Measurements from ENCODE around the gene ADAMTS12. TPM values are rescaled to one million over a fixed set of nuclear protein-coding genes. Genes with fewer than 3 reads are reported as not detected.

Gene ADAMTS12
- total RNA-seq, 6 experiments from 2014 or later, result 42.2 to 49.7 (median 47.2) TPM

- Mint-ChIP-seq H3K9me3 (no peaks in the 10 kb centered on the region), H3K4me1 (ENCODE audit: low read depth) (peaks cover 73% of the 10 kb centered on the region), H3K36me3 (ENCODE audit: low read depth) (peaks cover 16% of the 10 kb centered on the region), H3K27ac (no peak overlapping the region; the same call in 1 of the 2 replicates), H3K4me3 (peak overlapping the region; percentile 55; the same call in 1 of the 2 replicates), H3K27me3 (ENCODE audit: insufficient read depth) (no peaks in the 10 kb centered on the region; the same call in 1 of the 2 replicates)
- TF ChIP-seq CTCF (IDR thresholded peaks at IDR 0.05), result no peak
- DNase-seq, result peak; percentile 60
Observed at GRCh38 chr5:33772380-33772897, 119.4 kb downstream of the ADAMTS12 start.

DNA sequence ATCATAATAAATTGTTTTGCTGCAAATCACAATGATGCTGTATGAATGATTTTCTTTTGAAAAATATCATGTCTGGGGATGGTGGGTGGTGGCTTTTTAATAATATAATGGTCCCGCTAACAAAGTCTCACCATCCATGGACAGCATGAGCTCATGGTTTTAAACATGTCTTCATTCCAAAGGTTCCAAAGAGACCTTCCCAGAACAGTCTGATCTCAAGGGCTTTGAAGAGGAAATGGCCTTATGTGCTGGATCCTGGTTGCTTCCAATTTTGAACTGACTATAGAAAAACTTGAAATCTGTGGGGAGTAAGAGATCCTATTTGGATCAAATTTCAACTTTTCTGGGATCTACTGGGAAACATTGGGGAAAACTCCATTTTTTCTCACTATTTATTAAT lies 121.8 kb downstream of the ADAMTS12 start:
- Mint-ChIP-seq H3K9me3 (no peaks in the 10 kb centered on the region), H3K4me1 (ENCODE audit: low read depth) (peaks cover 52% of the 10 kb centered on the region), H3K4me3 (no peak overlapping the region), H3K27me3 (ENCODE audit: insufficient read depth) (no peaks in the 10 kb centered on the region; the same call in 1 of the 2 replicates), H3K27ac (no peak overlapping the region), H3K36me3 (ENCODE audit: low read depth) (no peaks in the 10 kb centered on the region; the same call in 1 of the 2 replicates)
- no peak for TF ChIP-seq CTCF (IDR thresholded peaks at IDR 0.05)
- no peak for DNase-seq

GRCh38 chr5:33769196-33769595 lies 122.6 kb downstream of the ADAMTS12 start:
- Mint-ChIP-seq H3K4me1 (ENCODE audit: low read depth) (peaks cover 44% of the 10 kb centered on the region), H3K36me3 (ENCODE audit: low read depth) (no peaks in the 10 kb centered on the region; the same call in 1 of the 2 replicates), H3K27me3 (ENCODE audit: insufficient read depth) (no peaks in the 10 kb centered on the region; the same call in 1 of the 2 replicates), H3K27ac (no peak overlapping the region), H3K9me3 (no peaks in the 10 kb centered on the region), H3K4me3 (no peak overlapping the region)
- DNase-seq, result no peak
- TF ChIP-seq CTCF (IDR thresholded peaks at IDR 0.05), result no peak

DNA sequence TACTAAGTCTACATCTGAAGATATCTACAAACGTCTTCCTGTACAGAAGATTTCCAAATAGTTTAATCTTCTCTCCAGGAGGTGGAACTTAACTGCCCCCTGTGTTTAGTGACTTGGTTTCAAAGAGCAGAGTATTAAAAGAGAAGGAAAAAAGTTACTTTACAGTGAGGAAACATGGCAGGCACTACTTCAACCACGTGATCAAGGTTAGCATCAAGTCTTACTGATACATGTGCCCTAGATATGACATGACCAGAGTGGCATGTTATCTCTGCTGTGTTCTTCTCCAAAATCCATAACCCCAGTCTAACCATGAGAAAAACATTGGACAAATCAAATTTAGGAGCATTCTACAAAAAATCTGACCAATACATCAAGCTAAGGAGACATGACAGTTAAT lies 125.8 kb downstream of the ADAMTS12 start:
- Mint-ChIP-seq H3K27me3 (ENCODE audit: insufficient read depth) (no peaks in the 10 kb centered on the region), H3K27ac (no peak overlapping the region), H3K36me3 (ENCODE audit: low read depth) (peaks cover 7% of the 10 kb centered on the region), H3K9me3 (no peaks in the 10 kb centered on the region), H3K4me3 (no peak overlapping the region), H3K4me1 (ENCODE audit: low read depth) (peaks cover 40% of the 10 kb centered on the region)
- TF ChIP-seq CTCF (IDR thresholded peaks at IDR 0.05), result no peak
- no peak for DNase-seq

GRCh38 chr5:33764786-33765185 lies 127.0 kb downstream of the ADAMTS12 start:
- no peak for TF ChIP-seq CTCF (IDR thresholded peaks at IDR 0.05)
- DNase-seq, result no peak
- H3K4me1 Mint-ChIP-seq (ENCODE audit: low read depth), result peaks cover 39% of the 10 kb centered on the region
- peaks cover 7% of the 10 kb centered on the region for H3K36me3 Mint-ChIP-seq (ENCODE audit: low read depth)
- no peak overlapping the region for H3K4me3 Mint-ChIP-seq
- H3K27me3 Mint-ChIP-seq (ENCODE audit: insufficient read depth), result no peaks in the 10 kb centered on the region
- H3K9me3 Mint-ChIP-seq, result no peaks in the 10 kb centered on the region
- H3K27ac Mint-ChIP-seq, result no peak overlapping the region
